MCF 10A (cell line): ENCODE data around the gene WDR43. TPM values are rescaled to one million over a fixed set of nuclear protein-coding genes. Genes with fewer than 3 reads are reported as not detected.
A peak's percentile ranks its signal among the peaks of the same experiment; 100 is the strongest.

Experiments used
- BruUV-seq: library from RNA; stranded (reverse); fragments of 400-500 nt; replicated peaks from 2 replicates; lab custom pipeline; 2021; lab: Mats Ljungman, UMichigan
- CTCF ChIA-PET: fragments of 300-600 bp; sonication (Branson Sonifier 250); formaldehyde crosslinking; extraction: SDS; loops from one replicate; lab custom pipeline; 2021; ENCODE audit warnings: antibody characterized with exemption, inconsistent platforms; lab: Yijun Ruan, JAX
- POLR2A ChIA-PET: fragments of 300-600, 350-650 bp; sonication (Branson Sonifier 250); formaldehyde crosslinking; extraction: SDS; loops from one replicate; lab custom pipeline; 2020; ENCODE audit warnings: antibody characterized with exemption, inconsistent platforms; lab: Yijun Ruan, JAX
- DNase-seq: peaks from one replicate; pipeline ENCODE4 v3.0.0-alpha.2; 2018; ENCODE audit not compliant: unreplicated experiment
- H3K27ac Mint-ChIP-seq: one replicate; pipeline ENCODE4 v1.8.0; 2022; ENCODE audit warnings: mild to moderate bottlenecking, low read depth, mixed read lengths; ENCODE audit not compliant: unreplicated experiment
- H3K27me3 Mint-ChIP-seq: one replicate; pipeline ENCODE4 v1.8.0; 2022; ENCODE audit warnings: mixed read lengths; ENCODE audit not compliant: insufficient read depth, unreplicated experiment
- H3K36me3 Mint-ChIP-seq: one replicate; pipeline ENCODE4 v1.8.0; 2022; ENCODE audit warnings: mild to moderate bottlenecking, moderate library complexity, mixed read lengths; ENCODE audit not compliant: insufficient read depth, unreplicated experiment
- H3K4me1 Mint-ChIP-seq: one replicate; pipeline ENCODE4 v1.8.0; 2022; ENCODE audit warnings: mixed read lengths; ENCODE audit not compliant: insufficient read depth, unreplicated experiment
- H3K4me3 Mint-ChIP-seq: one replicate; pipeline ENCODE4 v1.8.0; 2022; ENCODE audit warnings: mild to moderate bottlenecking, moderate library complexity, mixed read lengths; ENCODE audit not compliant: unreplicated experiment
- H3K9me3 Mint-ChIP-seq: one replicate; pipeline ENCODE4 v1.8.0; 2022; ENCODE audit warnings: mixed read lengths; ENCODE audit not compliant: unreplicated experiment
- CTCF ChIP-seq: fragments of 200-600 bp; IDR thresholded peaks from one replicate; pipeline ENCODE4 v1.8.0; 2022; ENCODE audit warnings: antibody characterized with exemption, mild to moderate bottlenecking; ENCODE audit not compliant: unreplicated experiment
- intact Hi-C: fragments of 100-400 bp; cut with micrococcal nuclease; formaldehyde crosslinking; loops from 2 replicates; pipeline ENCODE4 v1.14.1; 2022
- total RNA-seq: library from RNA; stranded (reverse); gene quantifications from 2 replicates; pipeline ENCODE4 v1.2.3, GENCODE V29; 2022

Gene WDR43
- total RNA-seq, 1 experiment from 2014 or later: 160 TPM

- intact Hi-C loops: loop anchor here (5.0 to 10.0 kb wide), 5 partner anchors 112 to 1072 kb away; partner anchors contain the start of gene CLIP4
- ChIA-PET POLR2A (no interaction called here), CTCF (interaction anchor here (0.6 to 1.3 kb wide), 7 partner anchors 12 to 241 kb away, joined by 3 to 6 read pairs (median 4); no protein-coding TSS in a partner anchor)
- peaks cover 14% of the 10 kb centered on the region for H3K36me3 Mint-ChIP-seq
- peaks cover under 1% of the 10 kb centered on the region for H3K9me3 Mint-ChIP-seq
- no peak for DNase-seq
- H3K27me3 Mint-ChIP-seq: no peaks in the 10 kb centered on the region
- H3K27ac Mint-ChIP-seq: no peak overlapping the region
- H3K4me3 Mint-ChIP-seq: no peak overlapping the region
- no TSS peak for BruUV-seq
- peaks cover 32% of the 10 kb centered on the region for H3K4me1 Mint-ChIP-seq
- no peak for TF ChIP-seq CTCF
These were observed 61.0 kb downstream of the WDR43 start for GRCh38 chr2:28955467-28955866.

- peaks cover 10% of the 10 kb centered on the region for H3K36me3 Mint-ChIP-seq
- H3K9me3 Mint-ChIP-seq: no peaks in the 10 kb centered on the region
- POLR2A ChIA-PET: no interaction called here
- peaks cover 29% of the 10 kb centered on the region for H3K4me1 Mint-ChIP-seq
- intact Hi-C loops: loop anchor here (5.0 to 10.0 kb wide), 5 partner anchors 111 to 1071 kb away; partner anchors contain the start of gene CLIP4
- no peak overlapping the region for H3K27ac Mint-ChIP-seq
- CTCF ChIA-PET: interaction anchor here (0.6 to 1.3 kb wide), 9 partner anchors 11 to 1070 kb away, joined by 3 to 6 read pairs (median 4); no protein-coding TSS in a partner anchor
- no peaks in the 10 kb centered on the region for H3K27me3 Mint-ChIP-seq
- TF ChIP-seq CTCF: no peak
- DNase-seq: no peak
- H3K4me3 Mint-ChIP-seq: no peak overlapping the region
- BruUV-seq: no TSS peak
These were observed 62.0 kb downstream of the WDR43 start for GRCh38 chr2:28956415-28956826.

GRCh38 chr2:28956890-28957289, 62.4 kb downstream of the WDR43 start:
- H3K4me1 Mint-ChIP-seq: peaks cover 24% of the 10 kb centered on the region
- BruUV-seq: no TSS peak
- H3K4me3 Mint-ChIP-seq: no peak overlapping the region
- no peak overlapping the region for H3K27ac Mint-ChIP-seq
- peaks cover 5% of the 10 kb centered on the region for H3K36me3 Mint-ChIP-seq
- ChIA-PET CTCF (interaction anchor here (0.7 to 1.3 kb wide), 3 partner anchors 15 to 1070 kb away, joined by 4 to 6 read pairs (median 4); no protein-coding TSS in a partner anchor), POLR2A (no interaction called here)
- TF ChIP-seq CTCF: peak; percentile 35
- H3K9me3 Mint-ChIP-seq: no peaks in the 10 kb centered on the region
- no peak for DNase-seq
- no peaks in the 10 kb centered on the region for H3K27me3 Mint-ChIP-seq
- intact Hi-C loops: loop anchor here (5.0 to 10.0 kb wide), 5 partner anchors 110 to 1070 kb away; partner anchors contain the start of gene CLIP4

- TF ChIP-seq CTCF: peak; percentile 56
- BruUV-seq: no TSS peak
- intact Hi-C loops: loop anchor here (1.0 to 10.0 kb wide), 9 partner anchors 34 to 1112 kb away; partner anchors contain the start of gene CLIP4
- no peaks in the 10 kb centered on the region for H3K27me3 Mint-ChIP-seq
- ChIA-PET CTCF (interaction anchor here (0.6 to 1.7 kb wide), 39 partner anchors 9 to 1112 kb away, joined by 3 to 6 read pairs (median 3); no protein-coding TSS in a partner anchor), POLR2A (interaction anchor here (0.5 to 1.3 kb wide), 7 partner anchors 63 to 375 kb away, joined by 3 to 4 read pairs (median 3); no protein-coding TSS in a partner anchor)
- no peak overlapping the region for H3K27ac Mint-ChIP-seq
- H3K4me3 Mint-ChIP-seq: no peak overlapping the region
- H3K9me3 Mint-ChIP-seq: no peaks in the 10 kb centered on the region
- H3K36me3 Mint-ChIP-seq: no peaks in the 10 kb centered on the region
- peak; percentile 83 for DNase-seq
- H3K4me1 Mint-ChIP-seq: peaks cover 13% of the 10 kb centered on the region
These were observed 64.2 kb downstream of the WDR43 start for GRCh38 chr2:28958689-28959088.
